Esophagus muscularis mucosa (tissue), 4 donors: ENCODE measurements around the gene SNAPC1. TPM values are rescaled to one million over a fixed set of nuclear protein-coding genes. Genes with fewer than 3 reads are reported as not detected.

Experiments used
- DNase-seq: peaks from one replicate; pipeline ENCODE4 v3.0.0-alpha.2; 2017; ENCODE audit errors: extremely low spot score
- H3K27ac ChIP-seq, 4 donors: fragments of 200-600 bp; sonication (generic); replicated peaks in 1 of 4; 1 replicate in 3 of 4; 2 replicates in 1 of 4; pipeline ENCODE4 v1.5.1; 2016 to 2019; ENCODE audit warnings: mild to moderate bottlenecking in 1 of 4
- H3K27me3 ChIP-seq, 4 donors: fragments of 200-600 bp; sonication (generic); one replicate each; pipeline versions ENCODE4 v1.5.1 to v1.6.0; 2016 to 2019
- H3K36me3 ChIP-seq, 4 donors: fragments of 200-600 bp; sonication (generic); one replicate each; pipeline ENCODE4 v1.5.1; 2016 to 2019
- H3K4me1 ChIP-seq, 4 donors: fragments of 200-600 bp; sonication (generic); one replicate each; pipeline ENCODE4 v1.5.1; 2016 to 2019
- H3K4me3 ChIP-seq, 4 donors: fragments of 200-600 bp; sonication (generic); 1 replicate in 2 of 4; 2 replicates in 2 of 4; pipeline ENCODE4 v1.5.1; 2016 to 2019; ENCODE audit warnings: mild to moderate bottlenecking in 4 of 4, moderate library complexity in 1 of 4
- H3K9me3 ChIP-seq, 4 donors: fragments of 200-600 bp; sonication (generic); 1 replicate in 3 of 4; 2 replicates in 1 of 4; pipeline ENCODE4 v1.5.1; 2016 to 2019
- EP300 ChIP-seq: sonication (generic); formaldehyde crosslinking; IDR thresholded peaks from one replicate; pipeline ENCODE4 v1.6.1; 2017; ENCODE audit warnings: antibody characterized with exemption
- POLR2A ChIP-seq: fragments of 450-650 bp; IDR thresholded peaks from one replicate; pipeline ENCODE4 v1.6.1; 2017; ENCODE audit warnings: antibody characterized with exemption, moderate library complexity, mild to moderate bottlenecking, low read depth
- POLR2AphosphoS5 ChIP-seq, 2 donors: sonication (generic); formaldehyde crosslinking; IDR thresholded peaks; one replicate each; pipeline ENCODE4 v1.6.1; 2017; ENCODE audit warnings: antibody characterized with exemption in 2 of 2
- intact Hi-C: fragments of 100-400 bp; cut with DNase I; formaldehyde crosslinking; loops from one replicate; pipeline ENCODE4 v1.15.1; 2023
- total RNA-seq, 4 donors: library from RNA; depleted of rRNA; stranded (reverse); fragments of >200 nt; gene quantifications; one replicate each; pipeline versions ENCODE4 v1.1.0 to v1.2.1, GENCODE V29; 2016
- TF ChIP-seq, protein P1 (sequence below), 3 experiments: fragments of 200-600 bp in 2 of 3; fragments of 450-650 bp in 1 of 3; sonication (generic) in 2 of 3; IDR thresholded peaks; one replicate each; pipeline ENCODE4 v1.5.1; 2017 to 2019; ENCODE audit warnings: antibody characterized with exemption in 3 of 3, mild to moderate bottlenecking in 2 of 3, moderate library complexity in 1 of 3

Gene SNAPC1
- total RNA-seq, 4 donors from 2014 or later, result 4.7 to 8.0 (median 6.6) TPM

GRCh38 chr14:61841145-61841544, 78.9 kb downstream of the SNAPC1 start:
- no peak for DNase-seq
- intact Hi-C loops, result no loop called here
- H3K36me3 ChIP-seq, result no peaks in the 10 kb centered on the region
- H3K9me3 ChIP-seq, result peaks cover 0 to 3% (median under 1%) of the 10 kb centered on the region in 4 donors
- TF ChIP-seq, protein P1, sequence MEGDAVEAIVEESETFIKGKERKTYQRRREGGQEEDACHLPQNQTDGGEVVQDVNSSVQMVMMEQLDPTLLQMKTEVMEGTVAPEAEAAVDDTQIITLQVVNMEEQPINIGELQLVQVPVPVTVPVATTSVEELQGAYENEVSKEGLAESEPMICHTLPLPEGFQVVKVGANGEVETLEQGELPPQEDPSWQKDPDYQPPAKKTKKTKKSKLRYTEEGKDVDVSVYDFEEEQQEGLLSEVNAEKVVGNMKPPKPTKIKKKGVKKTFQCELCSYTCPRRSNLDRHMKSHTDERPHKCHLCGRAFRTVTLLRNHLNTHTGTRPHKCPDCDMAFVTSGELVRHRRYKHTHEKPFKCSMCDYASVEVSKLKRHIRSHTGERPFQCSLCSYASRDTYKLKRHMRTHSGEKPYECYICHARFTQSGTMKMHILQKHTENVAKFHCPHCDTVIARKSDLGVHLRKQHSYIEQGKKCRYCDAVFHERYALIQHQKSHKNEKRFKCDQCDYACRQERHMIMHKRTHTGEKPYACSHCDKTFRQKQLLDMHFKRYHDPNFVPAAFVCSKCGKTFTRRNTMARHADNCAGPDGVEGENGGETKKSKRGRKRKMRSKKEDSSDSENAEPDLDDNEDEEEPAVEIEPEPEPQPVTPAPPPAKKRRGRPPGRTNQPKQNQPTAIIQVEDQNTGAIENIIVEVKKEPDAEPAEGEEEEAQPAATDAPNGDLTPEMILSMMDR (IDR thresholded peaks at IDR 0.05), result no peak
- TF ChIP-seq POLR2A (no peak), POLR2AphosphoS5 (IDR thresholded peaks at IDR 0.05) (no peak), EP300 (no peak)
- H3K27ac ChIP-seq, result no peak overlapping the region
- no peaks in the 10 kb centered on the region for H3K27me3 ChIP-seq
- no peaks in the 10 kb centered on the region for H3K4me1 ChIP-seq
- no peak overlapping the region for H3K4me3 ChIP-seq

Other genes with a start within 250 kb of the SNAPC1 start
- gene HIF1A, start 66.9 kb upstream of the SNAPC1 start, total RNA-seq, result 100 to 1,000 TPM in 1 of 4 donors, 10 to 100 TPM in 3; 77.4 to 156 (median 86.5) TPM
- gene SYT16, start 50.3 kb downstream of the SNAPC1 start, total RNA-seq, result under 1 TPM in 1 of 4 donors, not detected in 3; under 0.01 TPM